ENCODE results near the gene PDZD2. TPM values are rescaled to one million over a fixed set of nuclear protein-coding genes. Genes with fewer than 3 reads are reported as not detected.

PDZD2 gene
- total and polyA plus RNA-seq, 11 donors = 28.3 to 116 (median 80.6) TPM

DNA sequence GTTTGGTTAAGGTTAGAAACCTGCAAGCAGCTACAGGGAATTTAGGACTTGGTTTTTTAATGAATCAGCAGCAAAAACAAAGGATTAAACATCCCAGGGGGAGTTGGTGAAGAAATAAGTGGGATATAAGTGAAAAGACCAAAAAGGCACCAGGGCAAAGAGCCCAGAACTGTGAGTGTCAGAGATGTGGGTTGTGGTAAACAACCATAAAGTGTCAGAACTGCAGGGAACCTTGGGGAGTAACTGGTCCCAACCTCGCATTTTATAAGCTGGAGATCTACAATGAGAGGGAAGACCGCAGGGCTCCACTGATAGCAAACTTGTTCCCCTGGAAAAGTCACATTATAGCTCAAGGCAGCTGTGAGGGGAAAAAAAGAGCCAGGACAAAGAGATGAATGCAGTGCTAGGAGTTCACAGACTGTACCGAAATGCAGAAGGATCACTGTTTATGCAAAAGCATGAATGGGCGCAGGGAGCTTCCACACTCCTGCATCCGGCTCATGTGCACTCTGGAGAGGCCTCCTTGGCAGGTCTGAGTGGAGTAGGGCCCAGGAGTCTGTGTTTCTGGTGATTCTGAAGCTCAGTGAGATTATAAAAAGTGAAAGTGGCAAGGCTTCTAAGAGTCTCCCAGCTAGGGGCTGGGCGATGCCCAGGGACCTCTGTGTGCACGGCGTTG lies 378.9 kb downstream of the PDZD2 start:
- intact Hi-C loops (cut with DNase I) = no loop called here
- Histone ChIP-seq H3K4me3 (peak overlapping the region in 6 of 12 donors; percentile 6 to 34 (median 20)), H3K9me3 (no peaks in the 10 kb centered on the region), H3K4me1 (peaks cover 0 to 47% (median 22%) of the 10 kb centered on the region in 12 donors), H3K36me3 (peaks cover 0 to 1% (median 0%) of the 10 kb centered on the region in 9 donors), H3K27me3 (no peaks in the 10 kb centered on the region), H3K27ac (peak overlapping the region; percentile 23 to 68 (median 55))
- DNase-seq = no peak
- WGBS, 4 donors = 57 to 73% (median 58%) methylated on average over 5 to 8 of the region's 8 CpGs
- no peak for TF ChIP-seq POLR2A (IDR thresholded peaks at IDR 0.05)
- TF ChIP-seq, protein P1, sequence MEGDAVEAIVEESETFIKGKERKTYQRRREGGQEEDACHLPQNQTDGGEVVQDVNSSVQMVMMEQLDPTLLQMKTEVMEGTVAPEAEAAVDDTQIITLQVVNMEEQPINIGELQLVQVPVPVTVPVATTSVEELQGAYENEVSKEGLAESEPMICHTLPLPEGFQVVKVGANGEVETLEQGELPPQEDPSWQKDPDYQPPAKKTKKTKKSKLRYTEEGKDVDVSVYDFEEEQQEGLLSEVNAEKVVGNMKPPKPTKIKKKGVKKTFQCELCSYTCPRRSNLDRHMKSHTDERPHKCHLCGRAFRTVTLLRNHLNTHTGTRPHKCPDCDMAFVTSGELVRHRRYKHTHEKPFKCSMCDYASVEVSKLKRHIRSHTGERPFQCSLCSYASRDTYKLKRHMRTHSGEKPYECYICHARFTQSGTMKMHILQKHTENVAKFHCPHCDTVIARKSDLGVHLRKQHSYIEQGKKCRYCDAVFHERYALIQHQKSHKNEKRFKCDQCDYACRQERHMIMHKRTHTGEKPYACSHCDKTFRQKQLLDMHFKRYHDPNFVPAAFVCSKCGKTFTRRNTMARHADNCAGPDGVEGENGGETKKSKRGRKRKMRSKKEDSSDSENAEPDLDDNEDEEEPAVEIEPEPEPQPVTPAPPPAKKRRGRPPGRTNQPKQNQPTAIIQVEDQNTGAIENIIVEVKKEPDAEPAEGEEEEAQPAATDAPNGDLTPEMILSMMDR (IDR thresholded peaks at IDR 0.05) = no peak
- peak; percentile 44 to 68 (median 60) for ATAC-seq

DNA sequence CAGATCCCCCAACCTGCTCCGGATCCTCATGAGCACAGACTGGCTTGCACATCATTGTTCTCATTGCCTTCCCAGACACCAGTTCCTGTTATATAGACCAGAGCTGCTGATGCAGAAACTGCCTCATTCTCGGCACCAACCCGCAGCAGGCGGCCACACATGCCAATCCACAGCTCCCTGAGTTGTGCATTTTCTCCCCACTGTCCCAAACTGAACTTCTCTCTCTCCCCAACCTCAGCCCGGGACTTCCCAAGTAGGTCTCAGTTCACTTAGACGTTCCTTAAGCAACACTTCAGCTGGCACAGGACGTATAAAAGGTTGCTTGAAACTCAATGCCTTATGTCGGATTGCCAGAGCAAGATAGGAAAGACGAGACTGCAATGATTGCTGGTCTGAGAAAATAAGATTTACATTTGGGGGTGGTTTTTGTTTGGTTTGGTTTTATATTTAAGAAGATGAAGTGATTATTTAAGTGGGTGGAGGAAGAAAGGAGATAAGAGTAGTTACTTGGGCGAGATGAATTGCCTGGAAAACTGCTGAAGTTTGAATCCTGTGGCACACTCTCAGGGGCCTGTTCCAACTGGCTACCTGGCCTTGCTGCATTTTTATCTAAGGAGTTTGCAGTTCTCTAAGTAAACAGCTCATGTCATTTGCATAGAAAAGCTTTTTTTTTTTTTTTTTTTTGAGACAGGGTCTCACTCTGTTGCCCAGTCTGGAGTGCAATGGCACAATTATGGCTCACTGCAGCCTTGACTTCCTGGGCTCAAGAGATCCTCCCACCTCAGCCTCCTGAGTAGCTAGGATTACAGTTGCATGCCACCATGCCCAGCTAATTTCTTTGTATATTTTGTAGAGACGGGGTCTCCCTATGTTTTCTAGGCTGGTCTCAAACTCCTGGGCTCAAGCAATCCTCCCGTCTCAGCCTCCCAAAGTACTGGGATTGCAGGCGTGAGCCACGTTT lies 379.8 kb downstream of the PDZD2 start:
- peak overlapping the region; percentile 23 to 68 (median 55) for H3K27ac ChIP-seq
- no peaks in the 10 kb centered on the region for H3K9me3 ChIP-seq
- intact Hi-C loops (cut with DNase I) = no loop called here
- H3K4me3 ChIP-seq = peak overlapping the region in 6 of 12 donors; percentile 6 to 34 (median 20)
- 68 to 76% (median 73%) methylated on average over 14 of the region's 14 CpGs for WGBS, 4 donors
- ATAC-seq (peak in 3 of 4 donors; percentile 6 to 47 (median 41)), DNase-seq (no peak)
- TF ChIP-seq, protein P1 (IDR thresholded peaks at IDR 0.05) = no peak
- TF ChIP-seq POLR2A (IDR thresholded peaks at IDR 0.05) = no peak
- H3K27me3 ChIP-seq = no peaks in the 10 kb centered on the region
- peaks cover 0 to 42% (median 21%) of the 10 kb centered on the region in 12 donors for H3K4me1 ChIP-seq
- H3K36me3 ChIP-seq = peaks cover 0 to 8% (median 0%) of the 10 kb centered on the region in 9 donors

DNA sequence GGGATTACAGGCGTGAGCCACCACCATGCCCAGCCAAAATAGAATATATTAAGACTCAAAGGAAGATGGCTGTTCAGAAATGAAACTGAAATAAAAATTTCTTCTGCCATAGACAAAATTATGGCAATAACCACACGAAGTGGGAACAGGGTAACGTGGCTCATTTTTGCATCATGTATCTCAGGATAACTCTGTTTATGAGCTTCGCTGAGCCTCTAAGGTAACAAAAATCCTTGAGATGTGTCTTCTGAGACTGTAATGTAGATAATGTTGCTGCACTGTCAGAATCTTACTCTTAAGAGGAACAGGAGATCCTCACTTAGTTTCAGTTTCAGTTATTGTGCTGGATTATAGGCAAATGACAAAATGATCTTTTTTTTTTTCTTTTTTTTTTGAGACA lies 381.3 kb downstream of the PDZD2 start:
- no peaks in the 10 kb centered on the region for H3K27me3 ChIP-seq
- peaks cover 0 to 8% (median 0%) of the 10 kb centered on the region in 9 donors for H3K36me3 ChIP-seq
- H3K4me3 ChIP-seq = peak overlapping the region in 4 of 12 donors; percentile 10 to 54 (median 28)
- H3K9me3 ChIP-seq = no peaks in the 10 kb centered on the region
- DNase-seq = no peak
- WGBS, 4 donors = 75 to 90% (median 78%) methylated on average over 4 of the region's 4 CpGs
- H3K27ac ChIP-seq = peak overlapping the region in 5 of 12 donors; percentile 25 to 91 (median 41)
- peaks cover 0 to 37% (median 19%) of the 10 kb centered on the region in 12 donors for H3K4me1 ChIP-seq
- no peak for ATAC-seq
- TF ChIP-seq, protein P1 (IDR thresholded peaks at IDR 0.05) = no peak
- TF ChIP-seq POLR2A (IDR thresholded peaks at IDR 0.05) = no peak
- intact Hi-C loops (cut with DNase I) = loop anchor here in 1 of 10 donors (10.0 kb wide), 1 partner anchor 165 kb away; no protein-coding TSS in a partner anchor

Data from heart left ventricle (tissue), 16 donors.